Brain microvascular endothelial cell (primary cell): ENCODE measurements around the gene NOL4L.

Experiments
- DNase-seq: peaks from one replicate; pipeline ENCODE4 v3.0.0-alpha.2; 2020
- H3K27ac ChIP-seq: fragments of 250-450 bp; sonication (Bioruptor Pico); 2 replicates; pipeline ENCODE4 v1.5.1; 2020; ENCODE audit warnings: mild to moderate bottlenecking, moderate library complexity
- H3K27me3 ChIP-seq: fragments of 250-450 bp; sonication (Bioruptor Pico); replicated peaks from 2 replicates; pipeline ENCODE4 v1.5.1; 2020; ENCODE audit warnings: mild to moderate bottlenecking
- H3K36me3 ChIP-seq: fragments of 250-450 bp; sonication (Bioruptor Pico); replicated peaks from 2 replicates; pipeline ENCODE4 v1.5.1; 2020; ENCODE audit warnings: mild to moderate bottlenecking
- H3K4me3 ChIP-seq: 2 replicates; pipeline ENCODE4 v1.5.1; 2011; ENCODE audit warnings: low read depth, mild to moderate bottlenecking, control low read depth, low read length, moderate library complexity
- in situ Hi-C: cut with HindIII; loops from 2 replicates; pipeline ENCODE4 v1.10.0; 2017; ENCODE audit warnings: low sequenced_read_pairs, low pct_ligation_motif_present
- TF ChIP-seq, protein P1 (sequence below): IDR thresholded peaks from 2 replicates; pipeline ENCODE4 v1.5.1; 2011; ENCODE audit warnings: low read depth, mild to moderate bottlenecking, moderate library complexity, low read length, control low read depth, inconsistent platforms; ENCODE audit errors: missing control alignments

NOL4L gene

DNA sequence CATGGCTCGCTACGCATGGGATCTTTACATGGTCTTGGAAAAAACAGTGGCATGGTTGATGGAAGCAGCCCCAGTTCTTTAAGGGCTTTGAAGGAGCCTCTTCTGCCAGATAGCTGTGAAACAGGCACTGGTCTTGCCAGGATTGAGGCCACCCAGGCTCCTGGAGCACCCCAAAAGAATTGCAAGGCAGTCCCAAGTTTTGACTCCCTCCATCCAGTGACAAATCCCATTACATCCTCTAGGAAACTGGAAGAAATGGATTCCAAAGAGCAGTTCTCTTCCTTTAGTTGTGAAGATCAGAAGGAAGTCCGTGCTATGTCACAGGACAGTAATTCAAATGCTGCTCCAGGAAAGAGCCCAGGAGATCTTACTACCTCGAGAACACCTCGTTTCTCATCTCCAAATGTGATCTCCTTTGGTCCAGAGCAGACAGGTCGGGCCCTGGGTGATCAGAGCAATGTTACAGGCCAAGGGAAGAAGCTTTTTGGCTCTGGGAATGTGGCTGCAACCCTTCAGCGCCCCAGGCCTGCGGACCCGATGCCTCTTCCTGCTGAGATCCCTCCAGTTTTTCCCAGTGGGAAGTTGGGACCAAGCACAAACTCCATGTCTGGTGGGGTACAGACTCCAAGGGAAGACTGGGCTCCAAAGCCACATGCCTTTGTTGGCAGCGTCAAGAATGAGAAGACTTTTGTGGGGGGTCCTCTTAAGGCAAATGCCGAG is 148.8 kb downstream of the NOL4L start:
- Histone ChIP-seq H3K27ac (no peak overlapping the region), H3K27me3 (no peaks in the 10 kb centered on the region), H3K36me3 (peaks cover 82% of the 10 kb centered on the region), H3K4me3 (no peak overlapping the region)
- in situ Hi-C loops, result no loop called here
- TF ChIP-seq, protein P1, sequence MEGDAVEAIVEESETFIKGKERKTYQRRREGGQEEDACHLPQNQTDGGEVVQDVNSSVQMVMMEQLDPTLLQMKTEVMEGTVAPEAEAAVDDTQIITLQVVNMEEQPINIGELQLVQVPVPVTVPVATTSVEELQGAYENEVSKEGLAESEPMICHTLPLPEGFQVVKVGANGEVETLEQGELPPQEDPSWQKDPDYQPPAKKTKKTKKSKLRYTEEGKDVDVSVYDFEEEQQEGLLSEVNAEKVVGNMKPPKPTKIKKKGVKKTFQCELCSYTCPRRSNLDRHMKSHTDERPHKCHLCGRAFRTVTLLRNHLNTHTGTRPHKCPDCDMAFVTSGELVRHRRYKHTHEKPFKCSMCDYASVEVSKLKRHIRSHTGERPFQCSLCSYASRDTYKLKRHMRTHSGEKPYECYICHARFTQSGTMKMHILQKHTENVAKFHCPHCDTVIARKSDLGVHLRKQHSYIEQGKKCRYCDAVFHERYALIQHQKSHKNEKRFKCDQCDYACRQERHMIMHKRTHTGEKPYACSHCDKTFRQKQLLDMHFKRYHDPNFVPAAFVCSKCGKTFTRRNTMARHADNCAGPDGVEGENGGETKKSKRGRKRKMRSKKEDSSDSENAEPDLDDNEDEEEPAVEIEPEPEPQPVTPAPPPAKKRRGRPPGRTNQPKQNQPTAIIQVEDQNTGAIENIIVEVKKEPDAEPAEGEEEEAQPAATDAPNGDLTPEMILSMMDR, result no peak
- DNase-seq, result no peak

DNA sequence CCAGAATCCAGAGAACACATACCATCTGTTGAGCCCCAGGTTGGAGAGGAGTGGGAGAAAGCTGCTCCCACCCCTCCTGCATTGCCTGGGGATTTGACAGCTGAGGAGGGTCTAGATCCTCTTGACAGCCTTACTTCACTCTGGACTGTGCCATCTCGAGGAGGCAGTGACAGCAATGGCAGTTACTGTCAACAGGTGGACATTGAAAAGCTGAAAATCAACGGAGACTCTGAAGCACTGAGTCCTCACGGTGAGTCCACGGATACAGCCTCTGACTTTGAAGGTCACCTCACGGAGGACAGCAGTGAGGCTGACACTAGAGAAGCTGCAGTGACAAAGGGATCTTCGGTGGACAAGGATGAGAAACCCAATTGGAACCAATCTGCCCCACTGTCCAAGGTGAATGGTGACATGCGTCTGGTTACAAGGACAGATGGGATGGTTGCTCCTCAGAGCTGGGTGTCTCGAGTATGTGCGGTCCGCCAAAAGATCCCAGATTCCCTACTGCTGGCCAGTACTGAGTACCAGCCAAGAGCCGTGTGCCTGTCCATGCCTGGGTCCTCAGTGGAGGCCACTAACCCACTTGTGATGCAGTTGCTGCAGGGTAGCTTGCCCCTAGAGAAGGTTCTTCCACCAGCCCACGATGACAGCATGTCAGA is 149.6 kb downstream of the NOL4L start:
- no peak for DNase-seq
- Histone ChIP-seq H3K36me3 (peaks cover 84% of the 10 kb centered on the region), H3K27me3 (no peaks in the 10 kb centered on the region), H3K27ac (no peak overlapping the region), H3K4me3 (no peak overlapping the region)
- in situ Hi-C loops, result no loop called here
- TF ChIP-seq, protein P1, result no peak

DNA sequence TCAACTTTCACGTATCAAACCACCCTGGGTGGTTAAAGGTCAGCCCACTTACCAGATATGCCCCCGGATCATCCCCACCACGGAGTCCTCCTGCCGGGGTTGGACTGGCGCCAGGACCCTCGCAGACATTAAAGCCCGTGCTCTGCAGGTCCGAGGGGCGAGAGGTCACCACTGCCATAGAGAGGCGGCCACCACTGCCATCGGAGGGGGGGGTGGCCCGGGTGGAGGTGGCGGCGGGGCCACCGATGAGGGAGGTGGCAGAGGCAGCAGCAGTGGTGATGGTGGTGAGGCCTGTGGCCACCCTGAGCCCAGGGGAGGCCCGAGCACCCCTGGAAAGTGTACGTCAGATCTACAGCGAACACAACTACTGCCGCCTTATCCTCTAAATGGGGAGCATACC is 150.7 kb downstream of the NOL4L start:
- no peak overlapping the region for H3K27ac ChIP-seq
- TF ChIP-seq, protein P1, result no peak
- in situ Hi-C loops, result no loop called here
- H3K27me3 ChIP-seq, result no peaks in the 10 kb centered on the region
- H3K36me3 ChIP-seq, result peaks cover 87% of the 10 kb centered on the region
- no peak overlapping the region for H3K4me3 ChIP-seq
- DNase-seq, result no peak

DNA sequence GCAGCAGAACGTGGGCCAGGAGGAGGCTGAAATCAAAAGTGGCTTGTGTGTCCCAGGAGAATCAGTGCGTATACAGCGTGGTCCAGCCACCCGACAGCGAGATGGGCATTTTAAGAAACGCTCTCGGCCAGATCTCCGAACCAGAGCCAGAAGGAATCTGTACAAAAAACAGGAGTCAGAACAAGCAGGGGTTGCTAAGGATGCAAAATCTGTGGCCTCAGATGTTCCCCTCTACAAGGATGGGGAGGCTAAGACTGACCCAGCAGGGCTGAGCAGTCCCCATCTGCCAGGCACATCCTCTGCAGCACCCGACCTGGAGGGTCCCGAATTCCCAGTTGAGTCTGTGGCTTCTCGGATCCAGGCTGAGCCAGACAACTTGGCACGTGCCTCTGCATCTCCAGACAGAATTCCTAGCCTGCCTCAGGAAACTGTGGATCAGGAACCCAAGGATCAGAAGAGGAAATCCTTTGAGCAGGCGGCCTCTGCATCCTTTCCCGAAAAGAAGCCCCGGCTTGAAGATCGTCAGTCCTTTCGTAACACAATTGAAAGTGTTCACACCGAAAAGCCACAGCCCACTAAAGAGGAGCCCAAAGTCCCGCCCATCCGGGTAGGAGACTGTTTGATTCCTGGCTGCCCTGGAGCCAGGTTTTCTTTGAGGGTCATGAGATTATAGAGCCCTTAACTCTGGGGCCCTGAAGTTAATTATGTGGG is 151.7 kb downstream of the NOL4L start:
- in situ Hi-C loops, result no loop called here
- no peak overlapping the region for H3K4me3 ChIP-seq
- no peak for DNase-seq
- TF ChIP-seq, protein P1, result no peak
- no peak overlapping the region for H3K27ac ChIP-seq
- H3K27me3 ChIP-seq, result no peaks in the 10 kb centered on the region
- H3K36me3 ChIP-seq, result peaks cover 87% of the 10 kb centered on the region

DNA sequence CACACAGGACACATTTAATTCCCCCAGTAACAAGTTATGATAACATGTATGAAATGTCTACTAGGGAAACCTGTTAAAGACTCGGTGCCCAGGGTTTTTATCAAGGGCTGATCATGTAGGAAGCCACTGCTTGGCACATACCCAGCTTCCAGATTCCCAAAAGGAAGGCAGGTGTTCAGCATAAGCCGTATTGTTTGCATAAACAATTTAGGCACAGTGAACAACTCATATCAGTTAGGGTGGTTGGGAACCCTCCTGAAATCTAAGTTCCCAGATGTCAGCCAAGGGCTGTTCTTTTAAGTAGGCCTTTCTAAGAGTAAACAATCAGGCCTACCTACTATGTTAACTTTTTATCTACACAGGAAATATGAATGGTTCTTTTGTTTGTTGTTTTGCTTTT is 152.9 kb downstream of the NOL4L start:
- Histone ChIP-seq H3K36me3 (peaks cover 81% of the 10 kb centered on the region), H3K27me3 (no peaks in the 10 kb centered on the region), H3K27ac (no peak overlapping the region), H3K4me3 (no peak overlapping the region)
- TF ChIP-seq, protein P1, result no peak
- in situ Hi-C loops, result no loop called here
- DNase-seq, result no peak
